Measurements from ENCODE around the gene NINJ1. TPM values are rescaled to one million over a fixed set of nuclear protein-coding genes. Genes with fewer than 3 reads are reported as not detected.

The NINJ1 gene
- total RNA-seq, 1 donor from 2014 or later, result 46.4 TPM

DNA sequence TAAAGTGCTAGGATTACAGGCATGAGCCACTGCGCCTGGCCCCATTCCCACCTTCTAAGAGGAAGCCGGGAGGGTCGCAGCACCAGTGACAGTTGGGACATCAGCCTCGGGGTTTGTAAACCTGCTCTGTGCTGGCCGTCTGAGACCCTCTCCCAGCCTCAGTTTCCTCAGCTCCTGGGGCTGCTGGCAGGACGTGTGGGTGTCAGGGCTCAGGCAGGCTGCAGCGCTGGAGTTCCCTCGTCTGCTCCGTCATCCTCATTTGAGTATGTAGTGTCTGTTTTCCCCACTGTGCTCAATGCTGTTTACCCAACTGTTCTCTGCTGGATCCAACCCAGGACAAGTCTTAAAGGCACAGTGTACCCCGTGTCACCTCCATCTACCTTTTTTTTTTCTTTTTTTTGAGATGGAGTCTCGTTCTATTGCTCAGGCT is 2.0 kb upstream of the NINJ1 start:
- intact Hi-C loops (cut with DNase I), result loop anchor here (10.0 kb wide), 1 partner anchor 439 kb away; the partner anchor contains the start of gene PHF2
- no peak for DNase-seq (ENCODE audit: low spot score)

- no peak for DNase-seq (ENCODE audit: low spot score)
- intact Hi-C loops (cut with DNase I), result loop anchor here (5.0 to 10.0 kb wide), 2 partner anchors 38 to 440 kb away; partner anchors contain the start of genes CARD19 and PHF2
These were observed 841 bp upstream of the NINJ1 start for GRCh38 chr9:93134740-93135444.

DNA sequence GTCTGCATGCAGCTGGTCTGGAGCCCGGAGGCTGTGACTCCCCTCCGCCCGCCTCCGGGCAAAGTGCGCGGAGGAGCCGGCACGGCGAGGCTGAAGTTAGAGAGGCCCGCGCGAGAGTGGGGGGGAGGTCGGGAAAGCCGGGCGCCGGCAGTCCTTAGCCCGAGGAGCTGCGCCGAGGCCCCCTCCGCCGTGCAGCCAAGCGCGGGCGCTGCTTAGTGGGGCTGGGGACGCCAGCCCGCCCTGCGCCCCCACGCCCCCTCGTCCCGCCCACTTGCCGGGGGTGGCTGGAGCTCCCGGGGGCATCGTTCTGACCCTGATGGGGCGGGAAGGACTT is 403 bp downstream of the NINJ1 start:
- intact Hi-C loops (cut with DNase I), result loop anchor here (5.0 to 10.0 kb wide), 2 partner anchors 36 to 441 kb away; partner anchors contain the start of genes CARD19 and PHF2
- DNase-seq (ENCODE audit: low spot score), result peak; percentile 88

GRCh38 chr9:93132946-93133680 is 938 bp downstream of the NINJ1 start:
- intact Hi-C loops (cut with DNase I), result loop anchor here (5.0 to 10.0 kb wide), 2 partner anchors 36 to 442 kb away; partner anchors contain the start of genes CARD19 and PHF2

GRCh38 chr9:93132287-93132927 is 1.6 kb downstream of the NINJ1 start:
- peak; percentile 89 for DNase-seq (ENCODE audit: low spot score)

More at GRCh38 chr9:93132946-93133680, 938 bp downstream of the NINJ1 start:
- no peak for DNase-seq (ENCODE audit: low spot score)

GRCh38 chr9:93131599-93132286 is 2.3 kb downstream of the NINJ1 start:
- intact Hi-C loops (cut with DNase I), result loop anchor here (5.0 to 10.0 kb wide), 2 partner anchors 34 to 443 kb away; partner anchors contain the start of genes CARD19 and PHF2
- no peak for DNase-seq (ENCODE audit: low spot score)

More at GRCh38 chr9:93132287-93132927, 1.6 kb downstream of the NINJ1 start:
- intact Hi-C loops (cut with DNase I), result loop anchor here (5.0 to 10.0 kb wide), 2 partner anchors 35 to 442 kb away; partner anchors contain the start of genes CARD19 and PHF2

GRCh38 chr9:93130861-93131481 is 3.1 kb downstream of the NINJ1 start:
- no peak for DNase-seq (ENCODE audit: low spot score)
- intact Hi-C loops (cut with DNase I), result loop anchor here (5.0 to 10.0 kb wide), 2 partner anchors 34 to 444 kb away; partner anchors contain the start of genes CARD19 and PHF2

DNA sequence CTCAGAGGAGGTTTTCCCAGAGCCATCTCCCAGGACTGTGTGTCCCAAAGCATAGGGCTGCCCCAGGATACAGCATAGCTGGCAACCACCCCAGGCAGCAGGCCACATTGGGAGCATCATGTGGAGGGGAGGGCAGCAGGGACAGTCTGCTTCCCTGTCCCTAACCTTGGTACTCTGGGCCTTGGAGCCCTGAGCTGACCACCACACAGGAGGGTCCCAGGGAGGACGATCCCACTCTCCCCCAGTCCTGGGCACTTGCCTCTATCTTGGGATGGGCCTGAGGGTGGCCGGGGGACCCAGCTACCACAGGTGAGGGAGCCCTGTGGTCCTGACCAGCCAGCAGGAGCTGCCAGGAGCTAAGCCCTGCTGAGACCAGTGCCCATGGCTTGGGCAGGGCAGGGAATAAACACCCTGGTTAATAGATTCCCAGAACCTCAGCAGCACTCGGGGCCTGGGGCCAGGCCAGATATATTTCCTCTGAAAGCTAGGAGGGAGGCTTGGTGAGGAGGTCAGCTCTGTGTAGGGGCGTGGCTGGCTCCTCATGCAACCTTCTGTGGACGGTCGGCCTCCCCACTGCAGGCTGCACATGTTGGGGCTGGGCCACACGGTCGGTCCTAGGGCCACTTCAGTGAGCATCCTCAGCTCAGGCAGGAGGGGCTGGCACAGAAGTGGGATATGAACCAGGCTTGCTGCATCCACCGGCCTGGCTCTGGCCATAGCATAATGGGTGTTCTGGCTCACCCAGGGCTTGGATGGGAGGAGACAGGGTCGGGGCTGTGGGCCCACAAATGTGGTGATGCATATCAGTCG is 4.2 kb downstream of the NINJ1 start:
- intact Hi-C loops (cut with DNase I), result loop anchor here (5.0 to 10.0 kb wide), 3 partner anchors 33 to 445 kb away; partner anchors contain the start of genes CARD19, FAM120A, FAM120AOS and PHF2
- DNase-seq (ENCODE audit: low spot score), result no peak

DNA sequence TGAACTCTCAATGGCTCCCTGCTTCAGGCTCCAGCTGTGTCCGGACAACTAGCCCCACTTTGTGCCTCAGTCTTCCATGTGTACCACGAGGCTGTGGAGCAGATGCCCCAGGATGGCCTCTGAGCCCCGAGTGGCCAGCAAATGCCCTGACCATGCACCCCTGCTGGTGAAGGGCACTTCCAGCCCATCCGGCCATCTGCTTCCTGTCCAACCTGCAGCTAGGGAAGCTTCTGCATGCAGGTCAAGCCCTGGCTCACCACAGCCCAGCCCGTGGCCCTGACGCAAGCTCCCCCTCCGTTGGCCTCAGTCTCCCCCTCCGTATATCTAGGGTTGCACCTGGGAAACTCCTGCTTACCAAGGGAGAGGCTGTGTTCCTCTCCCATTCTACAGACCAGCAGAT is 4.8 kb downstream of the NINJ1 start:
- no peak for DNase-seq (ENCODE audit: low spot score)
- intact Hi-C loops (cut with DNase I), result loop anchor here (10.0 kb wide), 1 partner anchor 326 kb away; the partner anchor contains the start of genes FAM120A and FAM120AOS

DNA sequence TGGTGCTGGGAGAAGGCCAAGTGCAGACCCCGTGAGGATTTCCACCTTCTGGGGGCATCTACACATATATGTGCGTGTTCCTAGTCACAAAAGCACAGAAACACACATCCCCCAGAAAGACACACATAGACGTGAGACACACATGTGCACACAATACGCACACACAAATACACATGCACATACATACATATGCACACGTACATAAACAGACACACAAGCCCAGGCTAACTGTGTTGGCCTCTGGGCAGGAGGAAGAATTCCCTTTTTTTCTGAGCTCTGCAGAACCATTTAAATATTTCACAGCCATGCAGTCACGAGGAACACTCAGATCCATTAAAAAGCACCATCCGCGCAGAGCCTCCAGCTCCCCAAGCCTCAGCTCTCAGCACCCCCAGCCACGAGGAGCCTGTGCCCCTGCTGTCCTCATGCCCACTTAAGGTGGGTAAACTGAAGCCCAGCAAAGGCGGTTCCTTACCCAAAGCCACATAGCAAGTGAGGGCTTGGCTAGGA is 5.3 kb downstream of the NINJ1 start:
- peak; percentile 47 for DNase-seq (ENCODE audit: low spot score)
- intact Hi-C loops (cut with DNase I), result loop anchor here (10.0 kb wide), 1 partner anchor 326 kb away; the partner anchor contains the start of genes FAM120A and FAM120AOS

DNA sequence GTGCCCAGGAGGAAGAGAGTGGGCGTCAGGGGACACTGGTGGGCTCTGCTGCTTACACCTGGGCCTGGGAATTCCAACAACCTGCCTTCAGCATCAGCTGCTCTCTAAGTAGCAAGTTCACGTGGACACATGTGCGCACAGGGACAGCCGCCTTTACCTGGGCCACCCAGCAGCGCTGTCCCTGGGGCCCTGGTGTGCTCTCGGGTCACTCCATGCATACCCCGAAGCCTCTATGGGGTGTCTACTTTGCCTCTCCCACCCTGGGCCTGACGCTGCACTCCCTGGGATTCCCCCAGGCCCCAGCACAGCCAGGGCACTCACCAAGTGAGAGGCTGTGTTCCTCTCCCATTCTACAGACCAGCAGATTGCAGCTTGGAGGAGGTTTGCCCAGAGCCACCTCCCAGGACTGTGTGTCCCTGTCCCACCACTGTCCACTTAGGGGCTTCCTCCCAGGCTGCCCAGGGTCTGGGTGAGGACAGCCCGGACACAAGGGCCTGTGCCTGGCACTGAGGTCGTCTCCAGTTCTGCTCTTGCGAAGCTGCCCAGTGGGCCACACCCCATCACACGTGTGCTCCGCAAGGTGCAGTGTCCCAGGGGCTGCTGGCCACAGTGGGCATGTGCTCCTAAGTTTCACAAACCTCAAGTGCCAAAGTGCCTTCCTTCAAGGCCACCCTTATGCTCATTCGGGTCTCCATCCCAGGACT is 5.9 kb downstream of the NINJ1 start:
- intact Hi-C loops (cut with DNase I), result loop anchor here (10.0 kb wide), 1 partner anchor 327 kb away; the partner anchor contains the start of genes FAM120A and FAM120AOS

GRCh38 chr9:93127395-93127911 is 6.6 kb downstream of the NINJ1 start:
- intact Hi-C loops (cut with DNase I), result loop anchor here (10.0 kb wide), 1 partner anchor 327 kb away; the partner anchor contains the start of genes FAM120A and FAM120AOS
- DNase-seq (ENCODE audit: low spot score), result peak; percentile 75

More for the DNA sequence above, 5.9 kb downstream of the NINJ1 start:
- peak; percentile 64 for DNase-seq (ENCODE audit: low spot score)

DNA sequence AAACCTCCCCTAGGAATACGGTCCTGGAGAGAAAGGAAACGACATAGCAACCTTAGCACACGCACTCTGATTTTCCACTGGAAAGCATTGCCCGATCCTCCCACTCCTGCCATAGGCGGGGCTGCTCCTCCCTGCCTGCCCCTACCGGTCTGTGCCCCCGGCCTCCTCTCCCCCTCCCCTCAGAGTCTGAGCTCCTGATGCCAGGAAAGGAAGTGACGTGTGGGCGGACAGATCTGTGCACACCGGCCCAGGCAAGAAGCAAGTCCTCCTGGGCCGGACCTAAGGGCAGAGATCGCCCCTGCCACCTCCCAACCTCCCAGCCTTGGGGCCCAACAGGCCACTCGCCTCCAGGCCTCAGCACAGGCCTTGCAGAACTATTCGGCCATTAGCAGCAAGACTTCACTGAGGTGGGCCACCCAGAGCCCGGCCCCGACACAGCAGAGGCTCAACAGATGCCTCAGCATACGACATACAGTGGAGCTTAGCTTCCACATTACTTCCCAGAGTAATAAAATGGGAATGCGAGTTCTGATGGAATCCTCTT is 7.2 kb downstream of the NINJ1 start:
- peak; percentile 79 for DNase-seq (ENCODE audit: low spot score)

DNA sequence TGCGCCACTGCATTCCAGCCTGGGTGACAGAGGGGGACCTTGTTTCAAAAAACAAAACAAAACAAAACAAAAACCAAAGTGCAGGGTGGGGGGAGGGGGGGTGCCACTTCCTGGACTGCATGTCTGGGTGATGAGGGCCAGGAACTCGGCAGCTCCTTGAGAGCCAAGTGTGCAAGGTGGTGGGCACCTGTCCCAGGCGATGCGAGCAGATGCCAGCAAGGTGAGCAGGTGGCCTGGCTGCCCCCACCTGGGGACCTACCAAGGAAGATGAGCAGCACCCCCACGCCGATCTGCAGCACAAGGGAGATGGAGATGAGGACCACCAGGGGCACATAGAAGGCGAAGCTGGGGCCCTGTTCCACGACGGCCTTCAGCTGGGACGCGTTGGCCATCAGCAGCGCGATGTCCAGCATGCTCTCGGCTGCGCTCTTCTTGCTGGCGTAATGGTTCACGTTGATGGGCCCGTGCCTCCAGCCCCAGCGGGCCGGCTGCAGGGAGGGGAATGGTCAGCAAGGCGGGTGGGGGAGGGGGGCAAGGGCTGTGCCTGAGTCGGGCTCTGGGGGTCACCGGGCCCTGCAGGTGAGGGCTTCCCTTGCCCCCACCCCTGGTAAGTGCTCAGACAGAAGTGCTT is 7.8 kb downstream of the NINJ1 start:
- intact Hi-C loops (cut with DNase I), result loop anchor here (10.0 kb wide), 1 partner anchor 329 kb away; the partner anchor contains the start of genes FAM120A and FAM120AOS

More for the DNA sequence above, 7.2 kb downstream of the NINJ1 start:
- intact Hi-C loops (cut with DNase I), result loop anchor here (10.0 kb wide), 1 partner anchor 328 kb away; the partner anchor contains the start of genes FAM120A and FAM120AOS

DNA sequence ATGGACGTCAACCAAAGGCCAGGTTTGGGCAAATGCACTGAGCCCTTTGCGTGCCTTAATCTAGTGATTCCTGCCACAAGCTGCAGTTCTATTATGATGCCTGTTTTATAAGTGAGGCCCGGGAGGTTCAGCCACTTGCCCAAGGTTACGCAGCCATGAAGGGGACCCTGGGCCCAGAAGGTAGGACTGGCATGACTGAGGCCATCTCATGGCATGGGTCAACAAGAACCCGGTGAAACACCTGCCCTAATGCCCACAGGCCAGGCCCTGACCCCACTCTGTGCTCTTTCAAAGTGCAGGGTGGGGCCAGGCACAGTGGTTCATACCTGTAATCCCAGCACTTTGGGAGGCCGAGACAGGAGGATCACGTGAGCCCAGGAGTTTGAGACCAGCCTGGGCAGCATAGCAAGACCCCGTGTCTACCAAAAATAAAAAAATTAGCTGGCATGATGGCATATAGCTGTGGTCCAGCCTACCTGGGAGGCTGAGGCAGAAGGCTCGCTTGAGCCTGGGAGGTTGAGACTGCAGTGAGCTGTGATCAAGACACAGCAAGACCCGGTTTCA is 8.6 kb downstream of the NINJ1 start:
- intact Hi-C loops (cut with DNase I), result loop anchor here (10.0 kb wide), 1 partner anchor 329 kb away; the partner anchor contains the start of genes FAM120A and FAM120AOS
- DNase-seq (ENCODE audit: low spot score), result peak; percentile 24

More for the DNA sequence above, 7.8 kb downstream of the NINJ1 start:
- peak; percentile 71 for DNase-seq (ENCODE audit: low spot score)
